Measurements from ENCODE around the gene GREB1. TPM values are rescaled to one million over a fixed set of nuclear protein-coding genes. Genes with fewer than 3 reads are reported as not detected.

The GREB1 gene
- total RNA-seq, 2 donors from 2014 or later = 2.4 to 13.5 TPM

DNA sequence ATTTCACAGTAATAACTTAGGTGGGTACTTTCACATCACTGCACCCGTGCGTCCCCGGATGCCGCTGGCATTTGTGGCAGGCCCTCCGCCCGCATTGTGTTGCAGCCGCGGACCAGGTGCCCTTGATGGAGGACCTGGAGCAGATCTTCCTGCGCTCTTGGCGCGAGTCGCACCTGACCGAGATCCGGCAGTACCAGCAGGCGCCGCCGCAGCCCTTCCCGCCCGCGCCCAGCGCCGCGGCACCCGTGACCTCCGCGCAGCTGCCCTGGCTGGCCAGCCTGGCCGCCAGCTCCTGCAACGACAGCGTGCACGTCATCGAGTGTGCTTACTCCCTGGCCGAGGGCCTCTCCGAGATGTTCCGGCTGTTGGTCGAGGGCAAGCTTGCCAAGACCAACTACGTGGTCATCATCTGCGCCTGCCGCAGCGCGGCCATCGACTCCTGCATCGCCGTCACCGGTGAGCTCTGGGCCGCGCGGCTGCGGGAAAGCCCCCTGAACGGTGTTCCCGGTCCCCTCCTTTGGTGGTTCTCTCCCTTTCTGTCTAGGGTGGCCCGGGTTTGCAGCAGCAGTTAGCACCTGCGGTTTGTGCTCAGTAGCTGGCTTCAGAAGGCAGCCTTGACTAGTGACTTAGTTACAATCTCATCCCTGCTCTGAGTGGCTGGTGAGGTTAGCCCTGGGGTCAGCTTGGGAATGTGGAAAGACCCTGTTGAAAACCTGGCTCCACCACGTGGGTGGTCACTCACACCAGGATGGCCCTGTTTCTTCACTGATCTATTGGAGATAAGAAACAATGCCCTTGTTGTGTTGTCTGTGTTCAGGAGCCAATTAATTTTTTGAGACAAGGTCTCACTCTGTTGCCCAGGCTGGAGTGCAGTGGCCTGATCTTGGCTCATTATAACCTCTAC lies 59.1 kb downstream of the GREB1 start:
- DNase-seq (ENCODE audit: low spot score) (no peak), ATAC-seq (ENCODE audit: insufficient number of reproducible peaks, low FRiP score, low read depth) (no peak)
- Histone ChIP-seq H3K4me1 (ENCODE audit: control insufficient read depth in 1 of 2, low read depth in 2 of 2) (no peaks in the 10 kb centered on the region), H3K4me3 (no peak overlapping the region), H3K27ac (no peak overlapping the region), H3K9me3 (no peaks in the 10 kb centered on the region), H3K36me3 (no peaks in the 10 kb centered on the region), H3K27me3 (replicated peaks; ENCODE audit: insufficient read depth) (no peaks in the 10 kb centered on the region)
- TF ChIP-seq, protein P1, sequence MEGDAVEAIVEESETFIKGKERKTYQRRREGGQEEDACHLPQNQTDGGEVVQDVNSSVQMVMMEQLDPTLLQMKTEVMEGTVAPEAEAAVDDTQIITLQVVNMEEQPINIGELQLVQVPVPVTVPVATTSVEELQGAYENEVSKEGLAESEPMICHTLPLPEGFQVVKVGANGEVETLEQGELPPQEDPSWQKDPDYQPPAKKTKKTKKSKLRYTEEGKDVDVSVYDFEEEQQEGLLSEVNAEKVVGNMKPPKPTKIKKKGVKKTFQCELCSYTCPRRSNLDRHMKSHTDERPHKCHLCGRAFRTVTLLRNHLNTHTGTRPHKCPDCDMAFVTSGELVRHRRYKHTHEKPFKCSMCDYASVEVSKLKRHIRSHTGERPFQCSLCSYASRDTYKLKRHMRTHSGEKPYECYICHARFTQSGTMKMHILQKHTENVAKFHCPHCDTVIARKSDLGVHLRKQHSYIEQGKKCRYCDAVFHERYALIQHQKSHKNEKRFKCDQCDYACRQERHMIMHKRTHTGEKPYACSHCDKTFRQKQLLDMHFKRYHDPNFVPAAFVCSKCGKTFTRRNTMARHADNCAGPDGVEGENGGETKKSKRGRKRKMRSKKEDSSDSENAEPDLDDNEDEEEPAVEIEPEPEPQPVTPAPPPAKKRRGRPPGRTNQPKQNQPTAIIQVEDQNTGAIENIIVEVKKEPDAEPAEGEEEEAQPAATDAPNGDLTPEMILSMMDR (IDR thresholded peaks at IDR 0.05) = no peak

DNA sequence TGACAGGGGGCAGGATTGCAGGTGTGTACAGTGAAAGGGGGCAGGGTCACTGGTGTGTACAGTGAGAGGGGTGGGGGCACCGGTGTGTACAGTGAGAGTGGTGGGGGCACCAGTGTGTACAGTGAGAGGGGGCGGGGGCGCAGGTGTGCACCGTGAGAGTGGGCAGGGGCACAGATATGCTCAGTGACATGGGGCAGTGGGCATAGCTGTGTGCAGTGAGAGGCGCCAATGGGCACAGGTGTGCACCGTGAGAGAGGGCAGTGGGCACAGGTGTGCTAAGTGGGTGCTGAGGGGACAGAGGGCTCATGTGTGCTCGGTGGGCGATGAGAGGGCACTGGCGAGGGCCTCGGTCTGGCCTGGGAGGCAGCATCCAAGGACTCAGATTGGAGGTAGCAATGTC lies 63.0 kb downstream of the GREB1 start:
- ATAC-seq (ENCODE audit: insufficient number of reproducible peaks, low FRiP score, low read depth) (no peak), DNase-seq (ENCODE audit: low spot score) (no peak)
- Histone ChIP-seq H3K4me3 (no peak overlapping the region), H3K27me3 (replicated peaks; ENCODE audit: insufficient read depth) (no peaks in the 10 kb centered on the region), H3K27ac (no peak overlapping the region), H3K4me1 (ENCODE audit: control insufficient read depth in 1 of 2, low read depth in 2 of 2) (no peaks in the 10 kb centered on the region), H3K36me3 (no peaks in the 10 kb centered on the region), H3K9me3 (no peaks in the 10 kb centered on the region)
- TF ChIP-seq, protein P1 (IDR thresholded peaks at IDR 0.05) = no peak

DNA sequence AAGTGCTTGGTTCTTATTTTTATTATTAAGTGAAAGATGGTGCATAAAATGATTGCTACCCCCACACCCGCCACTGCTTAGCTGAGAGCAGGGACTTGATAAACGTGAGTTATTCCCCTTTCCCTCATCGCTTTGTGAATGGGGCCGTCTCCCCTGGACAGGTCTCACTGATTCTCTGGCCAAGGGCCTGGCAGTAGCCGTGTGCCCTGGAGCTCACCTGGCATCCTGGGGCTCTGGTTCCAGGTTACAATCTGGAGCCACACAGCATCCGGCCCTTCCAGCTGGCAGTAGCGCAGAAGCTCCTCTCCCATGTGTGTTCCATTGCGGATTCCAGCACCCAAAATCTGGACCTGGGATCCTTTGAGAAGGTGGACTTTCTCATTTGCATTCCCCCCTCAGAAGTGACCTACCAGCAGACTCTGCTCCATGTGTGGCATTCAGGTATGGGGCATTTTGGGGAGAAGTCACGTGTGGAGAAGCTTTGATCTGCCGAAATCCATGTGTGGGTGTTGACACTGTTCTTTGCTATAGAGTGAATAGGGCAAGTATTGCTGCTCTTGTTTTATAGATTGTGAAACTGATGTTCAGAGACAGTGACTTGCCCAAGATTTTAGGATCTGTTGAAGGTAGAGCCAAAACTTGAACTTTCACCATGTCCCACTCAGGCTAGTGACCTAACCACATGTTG lies 63.8 kb downstream of the GREB1 start:
- H3K9me3 ChIP-seq = no peaks in the 10 kb centered on the region
- no peak overlapping the region for H3K4me3 ChIP-seq
- TF ChIP-seq, protein P1 (IDR thresholded peaks at IDR 0.05) = no peak
- H3K36me3 ChIP-seq = no peaks in the 10 kb centered on the region
- DNase-seq (ENCODE audit: low spot score) (no peak), ATAC-seq (ENCODE audit: insufficient number of reproducible peaks, low FRiP score, low read depth) (no peak)
- no peaks in the 10 kb centered on the region for H3K4me1 ChIP-seq (ENCODE audit: control insufficient read depth in 1 of 2, low read depth in 2 of 2)
- no peak overlapping the region for H3K27ac ChIP-seq
- no peaks in the 10 kb centered on the region for H3K27me3 ChIP-seq (replicated peaks; ENCODE audit: insufficient read depth)

DNA sequence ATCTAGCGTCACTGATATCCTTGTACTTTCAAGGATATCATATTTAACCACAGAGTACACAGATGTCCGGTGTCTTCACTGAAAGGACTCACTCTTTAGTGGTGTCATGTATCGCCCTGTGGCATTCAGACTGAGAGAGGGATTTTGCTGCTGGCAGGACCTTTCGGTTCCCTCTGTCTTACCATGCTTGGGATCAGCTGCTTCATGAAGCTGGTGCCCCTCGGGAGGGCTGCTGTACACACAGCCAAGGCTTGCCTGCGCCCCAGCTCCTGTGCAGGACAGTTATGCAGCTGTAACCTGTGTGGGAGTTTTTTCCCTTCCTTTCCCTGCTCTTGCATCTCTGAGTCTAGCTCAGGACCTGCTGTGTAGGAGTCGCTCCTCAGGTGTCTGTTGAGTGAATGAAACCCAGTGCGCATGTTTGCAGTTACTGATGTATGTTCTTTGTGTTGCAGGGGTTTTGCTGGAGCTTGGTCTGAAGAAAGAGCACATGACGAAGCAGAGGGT lies 64.4 kb downstream of the GREB1 start:
- Histone ChIP-seq H3K9me3 (no peaks in the 10 kb centered on the region), H3K27me3 (replicated peaks; ENCODE audit: insufficient read depth) (no peaks in the 10 kb centered on the region), H3K4me3 (no peak overlapping the region), H3K27ac (no peak overlapping the region), H3K4me1 (ENCODE audit: control insufficient read depth in 1 of 2, low read depth in 2 of 2) (no peaks in the 10 kb centered on the region), H3K36me3 (no peaks in the 10 kb centered on the region)
- TF ChIP-seq, protein P1 (IDR thresholded peaks at IDR 0.05) = no peak
- no peak for ATAC-seq (ENCODE audit: insufficient number of reproducible peaks, low FRiP score, low read depth)
- no peak for DNase-seq (ENCODE audit: low spot score)

DNA sequence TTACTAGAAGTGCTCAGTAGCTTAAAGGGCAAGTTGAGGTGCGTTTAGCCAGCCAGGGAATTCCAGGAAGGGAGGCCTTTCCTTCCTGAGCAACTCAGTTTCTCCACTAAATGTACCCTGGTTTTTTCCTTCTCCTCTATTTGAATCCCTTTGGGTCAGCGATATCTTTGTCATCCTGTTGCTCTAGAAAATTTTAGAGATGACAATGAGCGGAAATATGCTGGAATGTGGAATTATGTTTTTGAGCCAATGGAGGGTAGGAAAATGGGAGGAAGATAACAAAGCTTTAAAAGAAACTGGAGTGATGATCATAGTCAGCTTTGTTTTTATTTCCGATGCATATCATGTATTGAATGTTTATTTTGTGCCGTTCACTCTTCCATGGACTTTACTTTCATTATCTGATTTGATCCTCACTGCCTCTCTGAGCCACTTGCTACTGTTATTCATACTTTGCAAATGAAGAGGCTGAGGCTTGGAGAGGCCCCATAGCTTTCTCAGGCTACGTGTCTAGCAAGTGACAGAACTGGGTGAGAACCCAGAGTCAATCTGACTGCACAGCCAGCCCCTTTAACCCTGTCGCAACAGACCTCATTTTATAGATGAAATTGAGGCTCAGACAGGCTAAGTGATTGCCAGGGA lies 68.8 kb downstream of the GREB1 start:
- ATAC-seq (ENCODE audit: insufficient number of reproducible peaks, low FRiP score, low read depth) = no peak
- no peak for DNase-seq (ENCODE audit: low spot score)
- H3K36me3 ChIP-seq = no peaks in the 10 kb centered on the region
- no peak overlapping the region for H3K4me3 ChIP-seq
- TF ChIP-seq, protein P1 (IDR thresholded peaks at IDR 0.05) = no peak
- H3K27ac ChIP-seq = no peak overlapping the region
- no peaks in the 10 kb centered on the region for H3K27me3 ChIP-seq (replicated peaks; ENCODE audit: insufficient read depth)
- H3K4me1 ChIP-seq (ENCODE audit: control insufficient read depth in 1 of 2, low read depth in 2 of 2) = no peaks in the 10 kb centered on the region
- H3K9me3 ChIP-seq = no peaks in the 10 kb centered on the region

Measured in thoracic aorta (tissue), 2 donors.